Osteoblast (primary cell): ENCODE measurements around the gene ALDH1A1. TPM values are rescaled to one million over a fixed set of nuclear protein-coding genes. Genes with fewer than 3 reads are reported as not detected.

Experiments used
- DNase-seq: peaks from one replicate; pipeline ENCODE4 v3.0.0; 2011; ENCODE audit warnings: low spot score, mixed read lengths; ENCODE audit not compliant: insufficient read length; ENCODE audit errors: missing footprints
- H2AFZ ChIP-seq: 2 replicates; pipeline ENCODE4 v1.6.0; 2011; ENCODE audit warnings: mild to moderate bottlenecking, low read length
- H3K27ac ChIP-seq: 2 replicates; pipeline ENCODE4 v1.5.1; 2011; ENCODE audit warnings: mild to moderate bottlenecking, low read depth, low read length, moderate library complexity
- H3K27me3 ChIP-seq: 2 replicates; pipeline ENCODE4 v1.6.0; 2012; ENCODE audit warnings: mild to moderate bottlenecking, control low read depth, inconsistent platforms, low read length, moderate library complexity; ENCODE audit not compliant: insufficient read depth
- H3K36me3 ChIP-seq: 2 replicates; pipeline ENCODE4 v1.5.1; 2011; ENCODE audit warnings: mild to moderate bottlenecking, low read length, control low read depth, moderate library complexity; ENCODE audit not compliant: insufficient read depth
- H3K4me1 ChIP-seq: 2 replicates; pipeline ENCODE4 v1.5.1; 2011; ENCODE audit warnings: mild to moderate bottlenecking, low read length, control low read depth, moderate library complexity; ENCODE audit not compliant: insufficient read depth
- H3K4me2 ChIP-seq: 2 replicates; pipeline ENCODE4 v1.6.0; 2011; ENCODE audit warnings: mild to moderate bottlenecking, low read length; ENCODE audit not compliant: insufficient read depth
- H3K4me3 ChIP-seq: fragments of 200-600 bp; sonication (generic); 3 replicates; pipeline ENCODE4 v1.5.1; 2012; ENCODE audit warnings: mild to moderate bottlenecking, low read length, inconsistent platforms; ENCODE audit not compliant: insufficient read depth
- H3K79me2 ChIP-seq: 2 replicates; pipeline ENCODE4 v1.6.0; 2012; ENCODE audit warnings: mild to moderate bottlenecking, low read length, control low read depth, inconsistent platforms; ENCODE audit not compliant: insufficient read depth
- H3K9me3 ChIP-seq: 2 replicates; pipeline ENCODE4 v1.5.1; 2011; ENCODE audit warnings: low read depth, low read length, control low read depth
- H4K20me1 ChIP-seq: 2 replicates; pipeline ENCODE4 v1.6.0; 2012; ENCODE audit warnings: mild to moderate bottlenecking, low read length, control low read depth; ENCODE audit not compliant: insufficient read depth
- CTCF ChIP-seq: IDR thresholded peaks from 2 replicates; pipeline ENCODE4 v1.5.1; 2011; ENCODE audit warnings: mild to moderate bottlenecking, low read depth, low read length, moderate library complexity; ENCODE audit errors: extremely low read depth
- total RNA-seq: library from RNA; depleted of rRNA; stranded (reverse); fragments of >200 nt; gene quantifications from 2 replicates; pipeline ENCODE4 v1.2.3, GENCODE V29; 2012

ALDH1A1 gene
- total RNA-seq, 1 donor = 0.36 TPM

- Histone ChIP-seq H4K20me1 (no peaks in the 10 kb centered on the region), H3K4me2 (no peak overlapping the region), H3K27ac (no peak overlapping the region), H3K79me2 (no peaks in the 10 kb centered on the region), H3K36me3 (no peaks in the 10 kb centered on the region), H3K27me3 (no peaks in the 10 kb centered on the region), H2AFZ (no peak overlapping the region), H3K9me3 (no peaks in the 10 kb centered on the region), H3K4me3 (no peak overlapping the region), H3K4me1 (peaks cover 12% of the 10 kb centered on the region)
- TF ChIP-seq CTCF = no peak
- DNase-seq = no peak
Observed at GRCh38 chr9:72981433-72981832, 28.6 kb upstream of the ALDH1A1 start.

GRCh38 chr9:72980600-72981265, 27.9 kb upstream of the ALDH1A1 start:
- H3K27me3 ChIP-seq = no peaks in the 10 kb centered on the region
- TF ChIP-seq CTCF = no peak
- H3K4me3 ChIP-seq = no peak overlapping the region
- H3K36me3 ChIP-seq = no peaks in the 10 kb centered on the region
- DNase-seq = no peak
- H3K4me2 ChIP-seq = no peak overlapping the region
- H3K79me2 ChIP-seq = no peaks in the 10 kb centered on the region
- no peak overlapping the region for H2AFZ ChIP-seq
- no peak overlapping the region for H3K27ac ChIP-seq
- peaks cover 12% of the 10 kb centered on the region for H3K4me1 ChIP-seq
- H4K20me1 ChIP-seq = no peaks in the 10 kb centered on the region
- no peaks in the 10 kb centered on the region for H3K9me3 ChIP-seq

- Histone ChIP-seq H3K4me2 (no peak overlapping the region), H3K4me1 (peaks cover 12% of the 10 kb centered on the region), H2AFZ (no peak overlapping the region), H3K9me3 (no peaks in the 10 kb centered on the region), H3K27ac (no peak overlapping the region), H3K36me3 (no peaks in the 10 kb centered on the region), H4K20me1 (no peaks in the 10 kb centered on the region), H3K4me3 (no peak overlapping the region), H3K79me2 (no peaks in the 10 kb centered on the region), H3K27me3 (no peaks in the 10 kb centered on the region)
- DNase-seq = no peak
- TF ChIP-seq CTCF = no peak
Observed at GRCh38 chr9:72980183-72980582, 27.3 kb upstream of the ALDH1A1 start.

- no peak for DNase-seq
- H3K4me3 ChIP-seq = no peak overlapping the region
- H3K27me3 ChIP-seq = no peaks in the 10 kb centered on the region
- peaks cover 12% of the 10 kb centered on the region for H3K4me1 ChIP-seq
- no peaks in the 10 kb centered on the region for H3K36me3 ChIP-seq
- H2AFZ ChIP-seq = no peak overlapping the region
- no peaks in the 10 kb centered on the region for H3K79me2 ChIP-seq
- H4K20me1 ChIP-seq = no peaks in the 10 kb centered on the region
- no peak overlapping the region for H3K27ac ChIP-seq
- no peaks in the 10 kb centered on the region for H3K9me3 ChIP-seq
- no peak for TF ChIP-seq CTCF
- H3K4me2 ChIP-seq = no peak overlapping the region
Observed at GRCh38 chr9:72979405-72980100, 26.7 kb upstream of the ALDH1A1 start.
